K562 (cell line): Measurements from ENCODE around the gene NECTIN4. TPM values are rescaled to one million over a fixed set of nuclear protein-coding genes. Genes with fewer than 3 reads are reported as not detected.

Experiments
- BRD9 ChIP-seq: fragments of 450-650 bp; IDR thresholded peaks from 2 replicates; pipeline ENCODE4 v1.6.1; 2018; ENCODE audit warnings: low read depth; ENCODE audit not compliant: partially characterized antibody
- CREB1 ChIP-seq, 2 experiments: sonication (generic) in 1 of 2; formaldehyde crosslinking in 1 of 2; IDR thresholded peaks; 2 replicates each; pipeline versions ENCODE4 v1.6.1 to v1.8.0; 2012 to 2022; ENCODE audit warnings: inconsistent platforms in 1 of 2, mild to moderate bottlenecking in 1 of 2, missing genetic modification reagents in 1 of 2, moderate library complexity in 1 of 2
- CREM ChIP-seq: IDR thresholded peaks from 2 replicates; pipeline ENCODE4 v1.6.1; 2014; ENCODE audit warnings: antibody characterized with exemption, low read depth
- ELF4 ChIP-seq: fragments of 450-650 bp; formaldehyde crosslinking; IDR thresholded peaks from 2 replicates; pipeline ENCODE4 v1.4.0; 2022; ENCODE audit warnings: missing genetic modification characterization
- ELK3 ChIP-seq: fragments of 450-650 bp; formaldehyde crosslinking; IDR thresholded peaks from 2 replicates; pipeline ENCODE4 v1.4.0; 2020; ENCODE audit warnings: mild to moderate bottlenecking
- FOXJ2 ChIP-seq: fragments of 200-800 bp; sonication (Bioruptor generic); IDR thresholded peaks from 2 replicates; pipeline ENCODE4 v1.6.1; 2016; ENCODE audit warnings: missing genetic modification characterization, missing compliant biosample characterization
- MCM3 ChIP-seq: fragments of 450-650 bp; IDR thresholded peaks from 2 replicates; pipeline ENCODE4 v1.6.1; 2016
- MTA1 ChIP-seq: fragments of 450-650 bp; IDR thresholded peaks from 2 replicates; pipeline ENCODE4 v1.6.1; 2017; ENCODE audit warnings: borderline replicate concordance
- TOE1 ChIP-seq, 2 experiments: fragments of 450-650 bp in 1 of 2; sonication (generic) in 1 of 2; formaldehyde crosslinking in 1 of 2; IDR thresholded peaks; 2 replicates each; pipeline versions ENCODE4 v1.7.1 to v1.8.0; 2016 to 2022; ENCODE audit warnings: borderline replicate concordance in 2 of 2, mild to moderate bottlenecking in 2 of 2, antibody characterized with exemption in 1 of 2, inconsistent platforms in 1 of 2, low read depth in 1 of 2, missing genetic modification reagents in 1 of 2, moderate library complexity in 1 of 2
- ZNF311 ChIP-seq: fragments of 250-450 bp; sonication (Bioruptor Pico); IDR thresholded peaks from 2 replicates; pipeline ENCODE4 v1.4.0; 2020; ENCODE audit warnings: mild to moderate bottlenecking, moderate library complexity
- ZNF316 ChIP-seq: fragments of 450-650 bp; IDR thresholded peaks from 2 replicates; pipeline ENCODE4 v1.6.1; 2016
- ZNF347 ChIP-seq: fragments of 450-650 bp; formaldehyde crosslinking; IDR thresholded peaks from 2 replicates; pipeline ENCODE4 v1.4.0; 2020; ENCODE audit warnings: low read depth, mild to moderate bottlenecking, moderate library complexity
- ZNF639 ChIP-seq, 2 experiments: fragments of 200-800 bp in 1 of 2; sonication (Bioruptor generic) in 1 of 2; sonication (generic) in 1 of 2; formaldehyde crosslinking in 1 of 2; IDR thresholded peaks in 1 of 2; conservative IDR thresholded peaks in 1 of 2; 2 replicates each; pipeline versions ENCODE4 v1.5.0 to v1.6.1; 2016 to 2020; ENCODE audit warnings: missing compliant biosample characterization in 1 of 2, missing genetic modification characterization in 1 of 2, missing genetic modification reagents in 1 of 2
- polyA plus RNA-seq, 8 experiments: library from polyadenylated mRNA; depleted of rRNA in 4 of 8; stranded (reverse) in 5 of 8; unstranded in 3 of 8; fragments of >200 nt; fragmentation: Nextera tagmentation in 2 of 8; fragmentation: Illumina TruSeq in 1 of 8; extraction: Ambion mirVana in 2 of 8; extraction: Trizol in 1 of 8; gene quantifications; 2 replicates each; pipeline versions ENCODE4 v1.2.1 to v1.2.3, GENCODE V29; 2011 to 2014; ENCODE audit warnings: inconsistent platforms in 1 of 8, missing spikeins in 1 of 8
- total RNA-seq, 7 experiments: library from RNA; depleted of rRNA in 6 of 7; stranded (reverse); fragments of >200 nt in 6 of 7; fragmentation: Illumina TruSeq in 2 of 7; extraction: Trizol in 2 of 7; gene quantifications; 2 replicates each; pipeline versions ENCODE4 v1.2.1 to v1.2.3, GENCODE V29; 2011 to 2021; ENCODE audit warnings: low replicate concordance in 1 of 7

NECTIN4 gene
- total and polyA plus RNA-seq, 9 of the 15 experiments (the other 6 are each of a cell fraction or from before 2014, with no cell fraction given), result 0.01 to 0.09 TPM; not detected in 7

GRCh38 chr1:161074676-161075368 is 14.5 kb downstream of the NECTIN4 start (continued):
- TF ChIP-seq ZNF347 (CRISPR knock-in tag), result no peak
- TF ChIP-seq ELK3 (CRISPR knock-in tag), result no peak
- peak; percentile 71 for TF ChIP-seq CREM
- no peak for TF ChIP-seq BRD9
- TF ChIP-seq MTA1, result no peak
- TF ChIP-seq MCM3, result no peak
- no peak for TF ChIP-seq ZNF311 (CRISPR knock-in tag)
- TF ChIP-seq ELF4 (CRISPR knock-in tag), result no peak
- TF ChIP-seq ZNF316, result no peak
- 0 out of 2 replicates have a peak, but pooled peaks have one; percentile 31 for TF ChIP-seq CREB1 (IDR thresholded peaks at IDR 0.05)
- no peak for TF ChIP-seq CREB1 (CRISPR knock-in tag; IDR thresholded peaks at IDR 0.05)
- TF ChIP-seq ZNF639 (CRISPR knock-in tag; conservative IDR thresholded peaks at IDR 0.05 in 1 of 2, IDR thresholded peaks at IDR 0.05 in 1 of 2), result no peak
- no peak for TF ChIP-seq FOXJ2 (tag)
- TF ChIP-seq TOE1 (IDR thresholded peaks at IDR 0.05; ENCODE audit: borderline replicate concordance), result no peak
- no peak for TF ChIP-seq TOE1 (CRISPR knock-in tag; IDR thresholded peaks at IDR 0.05; ENCODE audit: borderline replicate concordance, low read depth)
